Peyer's patch (tissue), 4 donors: ENCODE results near the gene GNL2.

Experiments
- POLR2A ChIP-seq, 2 donors: fragments of 450-650 bp; IDR thresholded peaks; one replicate each; pipeline ENCODE4 v1.5.1; 2017; ENCODE audit warnings: antibody characterized with exemption in 2 of 2, mild to moderate bottlenecking in 2 of 2, moderate library complexity in 2 of 2
- TF ChIP-seq, protein P1 (sequence below), 6 experiments: fragments of 450-650 bp in 4 of 6; fragments of 200-600 bp in 2 of 6; sonication (generic) in 1 of 6; IDR thresholded peaks; one replicate each; pipeline ENCODE4 v1.5.1; 2017 to 2019; ENCODE audit warnings: antibody characterized with exemption in 6 of 6, mild to moderate bottlenecking in 3 of 6, moderate library complexity in 1 of 6

DNA sequence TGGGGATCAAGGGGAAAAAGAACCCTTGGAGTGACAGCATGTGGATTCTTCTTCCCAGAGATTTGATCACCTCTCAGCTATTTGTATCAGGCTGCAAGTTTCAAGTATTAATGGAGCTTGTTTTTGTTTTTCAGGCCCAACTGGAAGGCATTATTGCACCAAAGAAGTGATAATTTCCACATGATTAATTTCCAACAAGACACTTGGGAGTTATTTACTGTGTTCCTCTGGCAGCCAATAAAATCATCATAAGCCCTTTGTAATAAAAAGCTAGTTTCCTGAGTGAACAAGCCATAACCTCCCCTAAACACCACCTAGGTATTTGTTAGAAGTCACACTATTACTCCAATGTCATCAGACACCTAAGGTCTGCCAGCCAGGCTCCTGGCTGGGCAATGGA lies 30.8 kb downstream of the GNL2 start:
- no peak for TF ChIP-seq POLR2A (IDR thresholded peaks at IDR 0.05)
- TF ChIP-seq, protein P1, sequence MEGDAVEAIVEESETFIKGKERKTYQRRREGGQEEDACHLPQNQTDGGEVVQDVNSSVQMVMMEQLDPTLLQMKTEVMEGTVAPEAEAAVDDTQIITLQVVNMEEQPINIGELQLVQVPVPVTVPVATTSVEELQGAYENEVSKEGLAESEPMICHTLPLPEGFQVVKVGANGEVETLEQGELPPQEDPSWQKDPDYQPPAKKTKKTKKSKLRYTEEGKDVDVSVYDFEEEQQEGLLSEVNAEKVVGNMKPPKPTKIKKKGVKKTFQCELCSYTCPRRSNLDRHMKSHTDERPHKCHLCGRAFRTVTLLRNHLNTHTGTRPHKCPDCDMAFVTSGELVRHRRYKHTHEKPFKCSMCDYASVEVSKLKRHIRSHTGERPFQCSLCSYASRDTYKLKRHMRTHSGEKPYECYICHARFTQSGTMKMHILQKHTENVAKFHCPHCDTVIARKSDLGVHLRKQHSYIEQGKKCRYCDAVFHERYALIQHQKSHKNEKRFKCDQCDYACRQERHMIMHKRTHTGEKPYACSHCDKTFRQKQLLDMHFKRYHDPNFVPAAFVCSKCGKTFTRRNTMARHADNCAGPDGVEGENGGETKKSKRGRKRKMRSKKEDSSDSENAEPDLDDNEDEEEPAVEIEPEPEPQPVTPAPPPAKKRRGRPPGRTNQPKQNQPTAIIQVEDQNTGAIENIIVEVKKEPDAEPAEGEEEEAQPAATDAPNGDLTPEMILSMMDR (IDR thresholded peaks at IDR 0.05) = no peak
